ENCODE results near the gene DDX24. TPM values are rescaled to one million over a fixed set of nuclear protein-coding genes. Genes with fewer than 3 reads are reported as not detected.

The DDX24 gene
- total and polyA plus RNA-seq, 2 of the 8 experiments (the other 6 are each of a cell fraction or from before 2014, with no cell fraction given) = 89.0 to 201 TPM

DNA sequence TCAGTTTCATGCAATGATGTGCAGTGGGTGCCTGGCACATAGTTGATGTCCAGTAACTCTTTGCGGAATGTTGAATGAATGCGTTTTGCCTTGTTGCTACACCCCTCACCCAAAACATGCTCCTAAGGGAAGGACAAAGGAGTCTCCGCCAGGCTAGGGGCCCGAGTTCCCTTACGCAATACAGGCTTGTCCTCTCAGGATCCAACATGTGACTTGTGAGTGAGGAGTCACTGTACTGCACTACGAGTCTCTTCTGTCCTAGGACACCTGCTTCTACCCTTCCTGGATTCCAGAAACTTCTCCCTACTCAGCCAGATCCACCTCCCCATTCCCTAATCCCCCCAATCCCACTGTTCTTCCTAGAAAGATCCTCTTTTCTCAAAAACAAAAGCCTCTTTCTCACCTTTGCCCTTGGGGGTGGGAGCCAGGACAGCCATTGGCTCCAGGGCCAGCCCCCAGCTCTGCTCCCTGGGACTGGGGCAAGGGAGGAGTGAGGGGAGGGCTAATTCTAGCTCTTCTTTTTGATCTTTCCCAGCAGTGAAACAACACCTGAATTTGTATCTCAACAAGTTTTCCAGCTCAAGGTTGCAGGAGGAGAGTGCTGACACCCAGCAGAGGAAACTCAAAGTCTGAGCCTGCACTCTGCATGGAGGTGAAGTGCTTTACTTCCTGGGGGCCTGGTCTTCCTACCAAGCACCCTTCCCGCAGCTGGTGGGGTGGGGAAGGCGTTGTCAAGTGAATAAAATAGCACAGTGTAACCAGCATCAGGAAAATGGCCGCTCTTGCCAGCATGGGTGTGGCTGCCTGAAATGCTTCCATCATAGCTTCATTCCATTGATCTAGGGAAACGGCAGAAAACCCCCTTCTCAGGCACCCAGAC, 58.2 kb downstream of the DDX24 start:
- Histone ChIP-seq H4K91ac (replicated peaks; ENCODE audit: insufficient read length, low read length) (peak overlapping the region; percentile 16), H2BK20ac (ENCODE audit: low read length) (no peak overlapping the region; the same call in 1 of the 2 replicates), H4K20me1 (replicated peaks in 1 of 2; ENCODE audit: control insufficient read depth in 1 of 2, insufficient read depth in 2 of 2, low read length in 2 of 2) (no peaks in the 10 kb centered on the region), H2BK15ac (ENCODE audit: low read length) (peak overlapping the region; percentile 34; the same call in 1 of the 2 replicates), H3K79me2 (ENCODE audit: control insufficient read depth in 1 of 2, insufficient read depth in 2 of 2, low read length in 2 of 2) (no peaks in the 10 kb centered on the region), H3K18ac (ENCODE audit: extremely low read depth, low read length) (peak overlapping the region; percentile 62), H3K23ac (ENCODE audit: insufficient read length) (no peak overlapping the region), H3K27me3 (replicated peaks in 1 of 4; ENCODE audit: control insufficient read depth in 3 of 4, extremely low read depth in 1 of 4, insufficient read depth in 3 of 4, low read length in 3 of 4) (peaks cover 0 to 3% (median 3%) of the 10 kb centered on the region in 4 experiments; a peak in 2 of 7 replicates), H4K8ac (ENCODE audit: extremely low read depth, insufficient read depth, low read length) (no peak overlapping the region), H3K9ac (replicated peaks in 1 of 4; ENCODE audit: extremely low read depth in 1 of 4, low read depth in 3 of 4, low read length in 3 of 4) (no peak overlapping the region), H3K79me1 (ENCODE audit: low read depth, low read length) (0 out of 2 replicates have a peak, but pooled peaks cover 3% of the 10 kb centered on the region), H3K27ac (ENCODE audit: low read depth, low read length) (no peak overlapping the region), H3K9me3 (ENCODE audit: insufficient read depth in 2 of 2, low read depth in 1 of 2, low read length in 1 of 2) (no peaks in the 10 kb centered on the region), H4K5ac (ENCODE audit: insufficient read length, low read depth, low read length) (no peak overlapping the region), H3K14ac (ENCODE audit: insufficient read length) (no peak overlapping the region), H2BK5ac (ENCODE audit: low read depth, low read length) (no peak overlapping the region), H3K23me2 (ENCODE audit: low read depth, low read length) (peaks cover 5% of the 10 kb centered on the region; the same call in 1 of the 2 replicates), H3K4me1 (replicated peaks in 1 of 4; ENCODE audit: control insufficient read depth in 3 of 4, insufficient read depth in 4 of 4, low read length in 3 of 4) (peaks cover 0 to 24% (median 13%) of the 10 kb centered on the region in 4 experiments; a peak in 4 of 7 replicates), H3K36me3 (ENCODE audit: control insufficient read depth in 2 of 4, insufficient read depth in 4 of 4, low read length in 3 of 4) (no peaks in the 10 kb centered on the region; a peak in 1 of 8 replicates), H3K4ac (replicated peaks; ENCODE audit: insufficient read length, low read depth, low read length) (no peak overlapping the region), H3K4me3 (ENCODE audit: extremely low read depth in 1 of 4, insufficient read depth in 2 of 4, low read depth in 3 of 4, low read length in 4 of 4) (no peak overlapping the region), H2BK12ac (ENCODE audit: low read depth, low read length) (0 out of 2 replicates have a peak overlapping the region, but pooled peaks have one; percentile 6), H2BK120ac (replicated peaks; ENCODE audit: low read depth, low read length) (no peak overlapping the region), H3K4me2 (ENCODE audit: insufficient read depth in 1 of 2, low read depth in 2 of 2, low read length in 2 of 2) (peak overlapping the region in 1 of 2 experiments; percentile 13; a peak in 1 of 4 replicates), H3K56ac (replicated peaks; ENCODE audit: insufficient read length, low read depth, low read length) (no peak overlapping the region), H2AK5ac (ENCODE audit: low read depth, low read length) (no peak overlapping the region), H2AFZ (ENCODE audit: low read length) (peak overlapping the region; percentile 36)
- TF ChIP-seq CEBPB (IDR thresholded peaks at IDR 0.05; ENCODE audit: low read depth, low read length) (peak; percentile 81), CBX8 (IDR thresholded peaks at IDR 0.05; ENCODE audit: borderline replicate concordance, low read depth, low read length) (no peak)
- FAIRE-seq = no peak
- ChIA-PET POLR2A (ENCODE audit: partially characterized antibody) (no interaction called here), CTCF (ENCODE audit: partially characterized antibody) (interaction anchor here (0.6 to 9.7 kb wide), 8 partner anchors 13 to 117 kb away, joined by 3 to 65 read pairs (median 8); no protein-coding TSS in a partner anchor)
- DNase-seq (ENCODE audit: low read depth in 1 of 2, low spot score in 2 of 2) = no peak
- WGBS, 2 experiments (ENCODE audit: extremely low coverage in 1 of 2, insufficient coverage in 1 of 2, insufficient read length in 1 of 2, insufficient replicate concordance in 2 of 2, low coverage in 1 of 2, low lambda C conversion rate in 2 of 2, missing lambda C conversion rate in 1 of 2) = 81% methylated on average over 10 of the region's 10 CpGs; no CpG with 5 or more reads in 1 of the 2 experiments
